ENCODE data around the gene KCTD15. TPM values are rescaled to one million over a fixed set of nuclear protein-coding genes. Genes with fewer than 3 reads are reported as not detected.
A peak's percentile ranks its signal among the peaks of the same experiment; 100 is the strongest.

Gene KCTD15
- 9.9 TPM for total RNA-seq
- long read RNA-seq, partial matches to known transcripts: 3 of 9 reads
- long read RNA-seq, other reads (novel, unspliced or antisense): 4 of 9 reads

- H3K36me3 ChIP-seq: no peaks in the 10 kb centered on the region
- peaks cover 49% of the 10 kb centered on the region for H3K27me3 ChIP-seq (ENCODE audit: low read depth)
- peak within 1 kb of the TSS; percentile 98 for H3K27ac ChIP-seq (replicated peaks)
- intact Hi-C loops (cut with micrococcal nuclease): no loop called here
- TF ChIP-seq CTCF (IDR thresholded peaks at IDR 0.05; ENCODE audit: borderline replicate concordance): no peak
- H3K4me3 ChIP-seq: peak within 1 kb of the TSS; percentile 88
- no peaks in the 10 kb centered on the region for H3K9me3 ChIP-seq (replicated peaks)
- peaks cover 71% of the 10 kb centered on the region for H3K4me1 ChIP-seq
- DNase-seq: peak; percentile 48
Observed at GRCh38 chr19:33796164-33796875, at the start of gene KCTD15. Gene KCTD15 (plus strand): TSS chr19:33796870. CDS start chr19:33800455, 3,585 bp downstream.

GRCh38 chr19:33747273-33747672 lies 49.4 kb upstream of the KCTD15 start:
- Histone ChIP-seq H3K4me1 (no peaks in the 10 kb centered on the region), H3K4me3 (no peak overlapping the region), H3K27me3 (ENCODE audit: low read depth) (peaks cover 90% of the 10 kb centered on the region), H3K9me3 (replicated peaks) (no peaks in the 10 kb centered on the region), H3K36me3 (no peaks in the 10 kb centered on the region), H3K27ac (replicated peaks) (no peak overlapping the region)
- TF ChIP-seq CTCF (IDR thresholded peaks at IDR 0.05; ENCODE audit: borderline replicate concordance): no peak
- no peak for DNase-seq
- intact Hi-C loops (cut with micrococcal nuclease): no loop called here

- no peaks in the 10 kb centered on the region for H3K36me3 ChIP-seq
- no peak overlapping the region for H3K4me3 ChIP-seq
- TF ChIP-seq CTCF (IDR thresholded peaks at IDR 0.05; ENCODE audit: borderline replicate concordance): no peak
- H3K9me3 ChIP-seq (replicated peaks): no peaks in the 10 kb centered on the region
- no peak for DNase-seq
- H3K27me3 ChIP-seq (ENCODE audit: low read depth): peaks cover 90% of the 10 kb centered on the region
- no peak overlapping the region for H3K27ac ChIP-seq (replicated peaks)
- intact Hi-C loops (cut with micrococcal nuclease): no loop called here
- H3K4me1 ChIP-seq: no peaks in the 10 kb centered on the region
Observed at GRCh38 chr19:33748231-33748630, 48.4 kb upstream of the KCTD15 start.

GRCh38 chr19:33749016-33749415 lies 47.7 kb upstream of the KCTD15 start:
- H3K27me3 ChIP-seq (ENCODE audit: low read depth): peaks cover 84% of the 10 kb centered on the region
- no peak for DNase-seq
- no peaks in the 10 kb centered on the region for H3K9me3 ChIP-seq (replicated peaks)
- no peak overlapping the region for H3K27ac ChIP-seq (replicated peaks)
- intact Hi-C loops (cut with micrococcal nuclease): no loop called here
- H3K4me1 ChIP-seq: no peaks in the 10 kb centered on the region
- no peaks in the 10 kb centered on the region for H3K36me3 ChIP-seq
- no peak for TF ChIP-seq CTCF (IDR thresholded peaks at IDR 0.05; ENCODE audit: borderline replicate concordance)
- H3K4me3 ChIP-seq: no peak overlapping the region

- H3K4me3 ChIP-seq: no peak overlapping the region
- DNase-seq: no peak
Observed at GRCh38 chr19:33749619-33750175, 47.0 kb upstream of the KCTD15 start.

More at GRCh38 chr19:33749619-33750175, 47.0 kb upstream of the KCTD15 start:
- intact Hi-C loops (cut with micrococcal nuclease): no loop called here
- Histone ChIP-seq H3K4me1 (no peaks in the 10 kb centered on the region), H3K36me3 (no peaks in the 10 kb centered on the region), H3K27ac (replicated peaks) (no peak overlapping the region), H3K27me3 (ENCODE audit: low read depth) (peaks cover 84% of the 10 kb centered on the region), H3K9me3 (replicated peaks) (no peaks in the 10 kb centered on the region)
- no peak for TF ChIP-seq CTCF (IDR thresholded peaks at IDR 0.05; ENCODE audit: borderline replicate concordance)

Measured in left ventricle myocardium inferior (tissue), 1 donor.